Neuron (in vitro differentiated cells): ENCODE measurements around the gene GRAMD1A.

Experiments
- H2AFZ ChIP-seq: one replicate; pipeline ENCODE4 v1.6.1; 2013; ENCODE audit warnings: low read depth, mild to moderate bottlenecking, inconsistent platforms, low read length, moderate library complexity
- H3K27me3 ChIP-seq: one replicate; pipeline ENCODE4 v1.6.1; 2013; ENCODE audit warnings: low read length; ENCODE audit not compliant: insufficient read depth
- H3K36me3 ChIP-seq: one replicate; pipeline ENCODE4 v1.6.1; 2013; ENCODE audit warnings: low read length; ENCODE audit not compliant: insufficient read depth
- H3K4me1 ChIP-seq: one replicate; pipeline ENCODE4 v1.6.1; 2013; ENCODE audit warnings: low read length; ENCODE audit not compliant: insufficient read depth
- H3K4me3 ChIP-seq: 2 replicates; pipeline ENCODE4 v1.5.1; 2013; ENCODE audit warnings: mild to moderate bottlenecking, low read length, moderate library complexity
- H3K9me3 ChIP-seq: one replicate; pipeline ENCODE4 v1.6.1; 2013; ENCODE audit warnings: low read length

GRAMD1A gene

GRCh38 chr19:35066691-35067563 lies 66.8 kb downstream of the GRAMD1A start:
- Histone ChIP-seq H3K36me3 (no peaks in the 10 kb centered on the region), H3K4me1 (no peaks in the 10 kb centered on the region), H3K4me3 (no peak overlapping the region), H3K27me3 (no peaks in the 10 kb centered on the region), H3K9me3 (peaks cover 3% of the 10 kb centered on the region), H2AFZ (no peak overlapping the region)

GRCh38 chr19:35068941-35069634 lies 69.0 kb downstream of the GRAMD1A start:
- H3K4me3 ChIP-seq: no peak overlapping the region
- H3K9me3 ChIP-seq: peaks cover 3% of the 10 kb centered on the region
- H3K36me3 ChIP-seq: no peaks in the 10 kb centered on the region
- no peaks in the 10 kb centered on the region for H3K4me1 ChIP-seq
- no peak overlapping the region for H2AFZ ChIP-seq
- peaks cover 4% of the 10 kb centered on the region for H3K27me3 ChIP-seq

- H3K9me3 ChIP-seq: peaks cover 3% of the 10 kb centered on the region
- H2AFZ ChIP-seq: no peak overlapping the region
- no peaks in the 10 kb centered on the region for H3K4me1 ChIP-seq
- peaks cover 4% of the 10 kb centered on the region for H3K27me3 ChIP-seq
- H3K36me3 ChIP-seq: no peaks in the 10 kb centered on the region
- no peak overlapping the region for H3K4me3 ChIP-seq
Observed at GRCh38 chr19:35069696-35070095, 69.6 kb downstream of the GRAMD1A start.

- Histone ChIP-seq H2AFZ (no peak overlapping the region), H3K9me3 (peaks cover 3% of the 10 kb centered on the region), H3K27me3 (peaks cover 7% of the 10 kb centered on the region), H3K36me3 (no peaks in the 10 kb centered on the region), H3K4me1 (no peaks in the 10 kb centered on the region), H3K4me3 (no peak overlapping the region)
Observed at GRCh38 chr19:35070471-35070870, 70.3 kb downstream of the GRAMD1A start.

- Histone ChIP-seq H3K4me1 (no peaks in the 10 kb centered on the region), H3K4me3 (no peak overlapping the region), H3K36me3 (no peaks in the 10 kb centered on the region), H2AFZ (no peak overlapping the region), H3K27me3 (peaks cover 7% of the 10 kb centered on the region), H3K9me3 (peaks cover 3% of the 10 kb centered on the region)
Observed at GRCh38 chr19:35073516-35073915, 73.4 kb downstream of the GRAMD1A start.

GRCh38 chr19:35073941-35074340 lies 73.8 kb downstream of the GRAMD1A start:
- Histone ChIP-seq H3K4me3 (no peak overlapping the region), H3K9me3 (peaks cover 3% of the 10 kb centered on the region), H3K36me3 (no peaks in the 10 kb centered on the region), H3K4me1 (no peaks in the 10 kb centered on the region), H3K27me3 (peaks cover 7% of the 10 kb centered on the region), H2AFZ (no peak overlapping the region)

GRCh38 chr19:35074426-35075201 lies 74.5 kb downstream of the GRAMD1A start:
- Histone ChIP-seq H3K36me3 (no peaks in the 10 kb centered on the region), H3K4me1 (no peaks in the 10 kb centered on the region), H3K9me3 (peaks cover 3% of the 10 kb centered on the region), H3K27me3 (peaks cover 10% of the 10 kb centered on the region), H3K4me3 (no peak overlapping the region), H2AFZ (no peak overlapping the region)

GRCh38 chr19:35075202-35076025 lies 75.3 kb downstream of the GRAMD1A start:
- H3K27me3 ChIP-seq: peaks cover 17% of the 10 kb centered on the region
- peaks cover 3% of the 10 kb centered on the region for H3K9me3 ChIP-seq
- H3K4me1 ChIP-seq: no peaks in the 10 kb centered on the region
- no peak overlapping the region for H3K4me3 ChIP-seq
- H2AFZ ChIP-seq: no peak overlapping the region
- no peaks in the 10 kb centered on the region for H3K36me3 ChIP-seq

- H3K4me3 ChIP-seq: no peak overlapping the region
Observed at GRCh38 chr19:35076026-35076370, 75.9 kb downstream of the GRAMD1A start.

More at GRCh38 chr19:35076026-35076370, 75.9 kb downstream of the GRAMD1A start:
- Histone ChIP-seq H3K4me1 (no peaks in the 10 kb centered on the region), H3K36me3 (no peaks in the 10 kb centered on the region), H3K27me3 (peaks cover 17% of the 10 kb centered on the region), H2AFZ (no peak overlapping the region), H3K9me3 (no peaks in the 10 kb centered on the region)
